T-helper 9 cell (primary cell): Measurements from ENCODE around the gene RIMBP2.

ENCODE experiments used
- DNase-seq: peaks from one replicate; pipeline ENCODE4 v3.0.0-alpha.2; 2020

The RIMBP2 gene

DNA sequence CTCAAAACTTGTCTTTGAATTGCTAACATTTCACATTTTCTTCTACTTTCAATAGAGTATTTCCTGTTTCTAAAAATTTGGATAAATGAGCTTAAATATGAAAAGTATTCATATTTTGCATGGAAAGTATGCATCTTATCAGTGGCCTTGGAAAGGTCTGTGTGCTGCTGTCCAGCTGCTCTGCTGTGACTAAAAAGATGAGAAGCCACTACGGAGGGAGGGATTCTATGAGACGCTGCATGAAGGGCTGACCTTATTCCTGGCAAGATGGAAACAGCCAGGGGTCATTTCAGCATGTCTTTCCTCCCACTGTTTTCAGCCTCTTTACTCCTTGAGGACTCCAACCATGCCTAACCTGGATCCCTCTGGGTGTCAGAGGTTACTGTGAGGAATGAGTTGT, 365.4 kb downstream of the RIMBP2 start:
- DNase-seq, result no peak

DNA sequence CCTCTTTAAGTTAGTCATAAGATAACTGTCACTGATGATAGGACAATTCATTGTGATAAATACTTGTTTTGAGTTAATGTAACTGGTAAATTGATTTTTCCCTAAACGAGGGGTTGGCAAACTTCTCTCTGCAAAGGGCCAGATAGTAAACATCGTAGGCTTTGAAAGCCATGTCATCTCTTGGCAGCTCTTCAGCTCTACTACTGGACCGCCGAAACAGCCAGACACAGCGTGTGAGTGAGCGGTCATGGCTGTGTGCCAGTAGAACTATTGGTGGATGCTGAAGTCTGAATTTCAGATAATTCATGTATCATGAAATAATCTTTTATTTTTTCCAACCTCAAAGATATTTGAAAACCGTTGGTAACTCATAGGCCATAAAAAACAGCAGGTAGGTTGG, 368.5 kb downstream of the RIMBP2 start:
- no peak for DNase-seq
